ENCODE data around the gene MYOZ2. TPM values are rescaled to one million over a fixed set of nuclear protein-coding genes. Genes with fewer than 3 reads are reported as not detected.

MYOZ2 gene
- total RNA-seq, 1 donor from 2014 or later = 0.49 TPM

DNA sequence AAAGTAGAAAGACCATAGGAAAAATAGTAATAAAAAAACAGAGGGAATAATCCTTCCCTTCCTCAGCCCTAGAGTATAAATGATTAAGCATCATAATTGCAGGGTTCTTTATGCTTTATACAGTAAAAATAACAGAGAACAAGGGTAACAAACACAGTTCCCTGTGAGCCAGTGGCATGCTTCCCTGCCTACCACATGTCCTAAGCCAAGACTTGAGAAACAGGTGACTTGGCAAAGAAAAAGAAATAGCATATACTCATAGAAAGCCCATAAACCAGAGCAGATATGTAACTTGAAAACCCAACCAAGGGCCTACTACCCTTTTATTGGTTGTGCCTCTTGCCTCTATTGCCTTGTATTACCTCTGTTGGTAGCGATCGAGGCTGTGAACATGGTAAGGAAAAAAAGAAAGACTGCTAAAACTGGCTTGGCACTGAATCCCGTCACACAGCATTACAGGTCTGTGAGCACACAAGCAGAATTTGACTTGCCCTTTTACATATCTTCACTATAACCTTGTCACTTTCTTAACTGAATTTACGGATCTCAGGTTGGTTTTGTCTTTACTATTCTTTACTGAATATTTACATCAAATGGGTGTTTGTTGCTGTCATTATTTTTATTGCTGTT lies 30.9 kb upstream of the MYOZ2 start:
- intact Hi-C loops (cut with DNase I) = loop anchor here (10.0 kb wide), 1 partner anchor 110 kb away; the partner anchor contains the start of gene USP53
- peaks cover 32% of the 10 kb centered on the region for H3K4me1 ChIP-seq
- H3K27ac ChIP-seq = no peak overlapping the region
- no peaks in the 10 kb centered on the region for H3K9me3 ChIP-seq
- no peak for DNase-seq (ENCODE audit: extremely low spot score in 2 of 2)
- H3K27me3 ChIP-seq = no peaks in the 10 kb centered on the region
- no peak overlapping the region for H3K4me3 ChIP-seq
- TF ChIP-seq POLR2A (IDR thresholded peaks at IDR 0.05) (no peak), POLR2AphosphoS5 (IDR thresholded peaks at IDR 0.05; ENCODE audit: insufficient read depth in 1 of 2, low read depth in 1 of 2) (no peak), CTCF (IDR thresholded peaks at IDR 0.05) (no peak)
- no peaks in the 10 kb centered on the region for H3K36me3 ChIP-seq

DNA sequence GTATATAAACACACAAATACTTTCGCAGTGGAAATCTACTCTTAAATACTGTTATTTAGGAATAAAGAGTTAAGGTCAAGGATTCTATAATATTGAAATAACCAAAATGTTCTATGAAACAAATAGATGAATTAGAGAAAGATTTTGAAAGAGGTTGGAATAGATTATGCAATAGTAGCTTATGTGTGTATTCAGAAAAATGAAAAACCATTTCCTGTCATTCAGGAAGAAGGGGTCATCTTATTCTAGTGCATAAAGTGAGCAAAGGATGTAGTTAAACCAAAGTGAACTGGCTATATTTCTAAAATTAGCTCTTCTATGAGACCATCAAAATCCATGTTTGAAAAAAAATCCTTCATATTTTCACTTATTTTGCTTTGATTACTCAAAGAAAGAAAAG lies 30.0 kb upstream of the MYOZ2 start:
- TF ChIP-seq POLR2AphosphoS5 (IDR thresholded peaks at IDR 0.05; ENCODE audit: insufficient read depth in 1 of 2, low read depth in 1 of 2) = no peak
- no peak for TF ChIP-seq POLR2A (IDR thresholded peaks at IDR 0.05)
- TF ChIP-seq CTCF (IDR thresholded peaks at IDR 0.05) = no peak

DNA sequence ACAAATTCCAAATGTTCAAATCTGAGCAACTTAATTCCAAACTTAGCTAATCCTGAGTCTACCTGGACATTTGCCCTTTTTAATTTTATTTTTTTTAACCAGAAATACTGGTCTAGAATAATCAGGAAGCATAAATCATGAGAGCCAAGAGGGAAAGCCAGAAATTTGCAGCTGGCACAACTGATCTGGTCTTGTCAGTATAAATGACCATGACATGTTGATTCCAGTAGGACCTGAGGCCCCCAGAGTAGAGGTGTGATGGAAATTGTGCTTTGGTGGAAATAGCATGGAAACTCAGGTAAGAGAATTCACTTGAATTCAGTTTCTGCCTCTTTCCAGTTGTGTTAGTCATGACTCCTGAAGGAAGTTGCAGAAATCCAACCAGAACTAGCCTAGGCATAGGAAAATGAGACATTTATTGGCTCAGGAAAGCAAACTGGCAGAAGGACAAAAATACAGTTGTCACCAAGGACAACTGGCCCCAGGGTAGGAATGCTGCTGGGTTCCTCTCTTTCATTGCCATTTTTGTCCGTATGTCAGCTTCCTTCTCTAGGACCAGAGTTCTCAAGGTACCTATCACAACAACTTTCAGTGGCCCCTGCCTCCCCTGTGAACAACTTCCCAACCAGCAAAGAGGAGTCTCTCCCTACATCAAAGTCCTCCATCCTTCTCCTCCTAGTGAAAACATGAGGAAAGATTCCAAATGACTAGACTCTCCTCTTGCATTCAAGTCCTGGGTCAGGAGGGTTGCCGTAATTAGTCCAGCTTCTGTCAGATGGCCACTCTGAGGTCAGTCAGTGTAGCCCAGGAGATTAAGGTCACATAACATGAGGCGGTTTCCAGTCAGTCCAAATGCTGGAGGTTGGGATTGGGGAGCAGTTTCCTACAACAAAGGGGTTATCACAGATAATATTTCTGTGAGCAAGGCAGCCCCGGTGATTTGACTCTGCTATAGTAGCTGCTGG lies 29.3 kb upstream of the MYOZ2 start:
- H3K27me3 ChIP-seq = no peaks in the 10 kb centered on the region
- no peaks in the 10 kb centered on the region for H3K9me3 ChIP-seq
- H3K27ac ChIP-seq = no peak overlapping the region
- H3K4me3 ChIP-seq = no peak overlapping the region
- intact Hi-C loops (cut with DNase I) = loop anchor here (10.0 kb wide), 1 partner anchor 108 kb away; the partner anchor contains the start of gene USP53
- H3K36me3 ChIP-seq = no peaks in the 10 kb centered on the region
- peaks cover 22% of the 10 kb centered on the region for H3K4me1 ChIP-seq
- no peak for DNase-seq (ENCODE audit: extremely low spot score in 2 of 2)
- TF ChIP-seq POLR2A (IDR thresholded peaks at IDR 0.05) (no peak), CTCF (IDR thresholded peaks at IDR 0.05) (no peak), POLR2AphosphoS5 (IDR thresholded peaks at IDR 0.05; ENCODE audit: insufficient read depth in 1 of 2, low read depth in 1 of 2) (no peak)

More for the DNA sequence above, 30.0 kb upstream of the MYOZ2 start:
- Histone ChIP-seq H3K4me1 (peaks cover 26% of the 10 kb centered on the region), H3K4me3 (no peak overlapping the region), H3K27me3 (no peaks in the 10 kb centered on the region), H3K9me3 (no peaks in the 10 kb centered on the region), H3K36me3 (no peaks in the 10 kb centered on the region), H3K27ac (no peak overlapping the region)
- intact Hi-C loops (cut with DNase I) = loop anchor here (10.0 kb wide), 1 partner anchor 109 kb away; the partner anchor contains the start of gene USP53
- no peak for DNase-seq (ENCODE audit: extremely low spot score in 2 of 2)

- intact Hi-C loops (cut with DNase I) = no loop called here
- no peaks in the 10 kb centered on the region for H3K36me3 ChIP-seq
- no peaks in the 10 kb centered on the region for H3K9me3 ChIP-seq
- H3K4me1 ChIP-seq = peaks cover 14% of the 10 kb centered on the region
- TF ChIP-seq POLR2A (IDR thresholded peaks at IDR 0.05) = no peak
- no peak for TF ChIP-seq CTCF (IDR thresholded peaks at IDR 0.05)
- no peak for TF ChIP-seq POLR2AphosphoS5 (IDR thresholded peaks at IDR 0.05; ENCODE audit: insufficient read depth in 1 of 2, low read depth in 1 of 2)
- DNase-seq (ENCODE audit: extremely low spot score in 2 of 2) = no peak
- H3K27me3 ChIP-seq = no peaks in the 10 kb centered on the region
- no peak overlapping the region for H3K4me3 ChIP-seq
- H3K27ac ChIP-seq = no peak overlapping the region
Observed at GRCh38 chr4:119110121-119110520, 25.5 kb upstream of the MYOZ2 start.
